Colonic mucosa (tissue), 2 donors: ENCODE measurements around the gene HEPHL1. TPM values are rescaled to one million over a fixed set of nuclear protein-coding genes. Genes with fewer than 3 reads are reported as not detected.

Experiments used
- total RNA-seq, 2 donors: library from RNA; stranded (reverse); fragmentation: NEBNext Ultra II Directional in 1 of 2; extraction: Animal tissue kit (Norgen Biotek cat#: 25700) in 1 of 2; gene quantifications; one replicate each; pipeline ENCODE4 v1.2.1, GENCODE V29; 2021
- donor health status: DM: no; HTN: no; CAD: no.
- donor health status: DM: no; HTN: no; CAD: no.

HEPHL1 gene
- total RNA-seq, 2 donors from 2014 or later = not detected

Other genes starting within 250 kb of the HEPHL1 start
- 10 to 100 TPM; 23.9 to 30.9 TPM for gene MED17, start 237.1 kb upstream of the HEPHL1 start, total RNA-seq
- 1 to 10 TPM; 1.4 to 2.4 TPM for gene VSTM5, start 170.7 kb upstream of the HEPHL1 start, total RNA-seq
- gene PANX1, start 107.5 kb downstream of the HEPHL1 start, total RNA-seq = 10 to 100 TPM in 1 of 2 donors, 1 to 10 TPM in 1; 7.8 to 11.1 TPM